Esophagus squamous epithelium (tissue), 4 donors: Measurements from ENCODE around the gene RASAL2.

Source experiments
- POLR2A ChIP-seq, 4 donors: fragments of 450-650 bp; IDR thresholded peaks; one replicate each; pipeline ENCODE4 v1.6.1; 2017; ENCODE audit warnings: antibody characterized with exemption in 4 of 4, mild to moderate bottlenecking in 4 of 4, moderate library complexity in 3 of 4
- TF ChIP-seq, protein P1 (sequence below), 6 experiments: fragments of 450-650 bp in 4 of 6; fragments of 200-600 bp in 2 of 6; sonication (generic) in 2 of 6; IDR thresholded peaks; one replicate each; pipeline ENCODE4 v1.5.1; 2016 to 2019; ENCODE audit warnings: antibody characterized with exemption in 6 of 6, mild to moderate bottlenecking in 4 of 6, moderate library complexity in 4 of 6

DNA sequence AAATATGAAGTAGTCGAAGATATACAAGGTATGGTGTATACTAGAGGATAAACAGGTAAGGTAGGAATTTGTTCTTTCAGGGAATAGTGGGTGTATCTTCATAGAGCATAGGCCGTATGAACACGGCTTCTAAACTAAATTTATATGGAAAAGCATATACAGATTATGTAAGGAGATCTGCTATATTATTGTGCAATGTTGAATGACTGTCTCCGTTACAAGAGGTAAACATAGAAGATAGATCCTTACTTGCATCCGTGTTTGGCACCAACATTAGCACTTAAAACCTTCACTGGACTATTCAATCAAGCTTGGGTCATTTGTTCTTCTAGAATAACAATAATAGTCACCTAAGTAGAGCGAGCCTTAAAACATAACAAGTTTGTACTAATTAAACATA lies 357.0 kb downstream of the RASAL2 start:
- TF ChIP-seq, protein P1, sequence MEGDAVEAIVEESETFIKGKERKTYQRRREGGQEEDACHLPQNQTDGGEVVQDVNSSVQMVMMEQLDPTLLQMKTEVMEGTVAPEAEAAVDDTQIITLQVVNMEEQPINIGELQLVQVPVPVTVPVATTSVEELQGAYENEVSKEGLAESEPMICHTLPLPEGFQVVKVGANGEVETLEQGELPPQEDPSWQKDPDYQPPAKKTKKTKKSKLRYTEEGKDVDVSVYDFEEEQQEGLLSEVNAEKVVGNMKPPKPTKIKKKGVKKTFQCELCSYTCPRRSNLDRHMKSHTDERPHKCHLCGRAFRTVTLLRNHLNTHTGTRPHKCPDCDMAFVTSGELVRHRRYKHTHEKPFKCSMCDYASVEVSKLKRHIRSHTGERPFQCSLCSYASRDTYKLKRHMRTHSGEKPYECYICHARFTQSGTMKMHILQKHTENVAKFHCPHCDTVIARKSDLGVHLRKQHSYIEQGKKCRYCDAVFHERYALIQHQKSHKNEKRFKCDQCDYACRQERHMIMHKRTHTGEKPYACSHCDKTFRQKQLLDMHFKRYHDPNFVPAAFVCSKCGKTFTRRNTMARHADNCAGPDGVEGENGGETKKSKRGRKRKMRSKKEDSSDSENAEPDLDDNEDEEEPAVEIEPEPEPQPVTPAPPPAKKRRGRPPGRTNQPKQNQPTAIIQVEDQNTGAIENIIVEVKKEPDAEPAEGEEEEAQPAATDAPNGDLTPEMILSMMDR (IDR thresholded peaks at IDR 0.05) = no peak
- TF ChIP-seq POLR2A (IDR thresholded peaks at IDR 0.05) = no peak
